HepG2 (cell line): Measurements from ENCODE around the gene ZNF213. TPM values are rescaled to one million over a fixed set of nuclear protein-coding genes. Genes with fewer than 3 reads are reported as not detected.

ENCODE experiments used
- CC2D1A ChIP-seq: sonication (generic); formaldehyde crosslinking; IDR thresholded peaks from 2 replicates; pipeline ENCODE4 v1.8.1; 2023; ENCODE audit warnings: mild to moderate bottlenecking, missing genetic modification reagents
- DMAP1 ChIP-seq: IDR thresholded peaks from 2 replicates; pipeline ENCODE4 v1.6.1; 2016
- GATAD1 ChIP-seq: IDR thresholded peaks from 2 replicates; pipeline ENCODE4 v1.6.1; 2016; ENCODE audit warnings: missing genetic modification reagents, missing compliant biosample characterization
- IRF2 ChIP-seq: IDR thresholded peaks from 2 replicates; pipeline ENCODE4 v1.6.1; 2018; ENCODE audit warnings: missing genetic modification reagents, missing compliant biosample characterization
- NFYC ChIP-seq: IDR thresholded peaks from 2 replicates; pipeline ENCODE4 v1.6.1; 2016; ENCODE audit warnings: missing genetic modification reagents, missing compliant biosample characterization
- SETDB1 ChIP-seq: sonication (generic); formaldehyde crosslinking; IDR thresholded peaks from 2 replicates; pipeline ENCODE4 v1.5.1; 2020; ENCODE audit warnings: missing genetic modification reagents, mild to moderate bottlenecking, borderline replicate concordance
- SSRP1 ChIP-seq: IDR thresholded peaks from 2 replicates; pipeline ENCODE4 v1.6.1; 2016; ENCODE audit warnings: control low read depth
- ZNF235 ChIP-seq: sonication (generic); formaldehyde crosslinking; IDR thresholded peaks from 2 replicates; pipeline ENCODE4 v1.8.1; 2023; ENCODE audit warnings: mild to moderate bottlenecking, missing genetic modification reagents, borderline replicate concordance
- ZSCAN22 ChIP-seq: sonication (generic); formaldehyde crosslinking; IDR thresholded peaks from 2 replicates; pipeline ENCODE4 v1.4.0; 2020; ENCODE audit warnings: mild to moderate bottlenecking, missing genetic modification reagents
- polyA plus RNA-seq, 8 experiments: library from polyadenylated mRNA; depleted of rRNA in 3 of 8; stranded (reverse) in 7 of 8; unstranded in 1 of 8; fragments of >200 nt; fragmentation: Illumina TruSeq in 4 of 8; extraction: Trizol in 4 of 8; gene quantifications; 2 replicates each; pipeline versions ENCODE4 v1.2.1 to v1.2.3, GENCODE V29; 2011 to 2016; ENCODE audit warnings: low read depth in 4 of 8, missing spikeins in 1 of 8, mixed read lengths in 1 of 8; ENCODE audit not compliant: insufficient read depth in 1 of 8
- total RNA-seq, 5 experiments: library from RNA; depleted of rRNA; stranded (reverse); fragments of >200 nt; fragmentation: Illumina TruSeq; extraction: Trizol; gene quantifications; 2 replicates each; pipeline ENCODE4 v1.2.3, GENCODE V29; 2016; ENCODE audit warnings: low read depth in 1 of 5
- TF ChIP-seq, protein P1 (sequence below): sonication (generic); formaldehyde crosslinking; IDR thresholded peaks from 2 replicates; pipeline ENCODE4 v1.4.0; 2020; ENCODE audit warnings: mild to moderate bottlenecking, low read depth, missing genetic modification reagents
- TF ChIP-seq, protein P2 (sequence below): sonication (generic); formaldehyde crosslinking; IDR thresholded peaks from 2 replicates; pipeline ENCODE4 v1.4.0; 2020; ENCODE audit warnings: missing genetic modification reagents
- TF ChIP-seq, protein P3 (sequence below), 2 experiments: fragments of 450-650 bp in 1 of 2; sonication (generic) in 1 of 2; formaldehyde crosslinking; IDR thresholded peaks; 2 replicates each; pipeline versions ENCODE4 v1.5.0 to v1.8.0; 2020 to 2022; ENCODE audit warnings: mild to moderate bottlenecking in 1 of 2, missing genetic modification reagents in 1 of 2
- TF ChIP-seq, protein P4 (sequence below): sonication (generic); formaldehyde crosslinking; IDR thresholded peaks from 2 replicates; pipeline ENCODE4 v1.5.1; 2020; ENCODE audit warnings: mild to moderate bottlenecking, missing genetic modification reagents, borderline replicate concordance
- TF ChIP-seq, protein P5 (sequence below): sonication (generic); formaldehyde crosslinking; IDR thresholded peaks from 2 replicates; pipeline ENCODE4 v1.4.0; 2020; ENCODE audit warnings: missing genetic modification reagents

The ZNF213 gene
- total and polyA plus RNA-seq, 2 of the 13 experiments (the other 11 are each of a cell fraction or from before 2014, with no cell fraction given): 0.59 to 0.97 TPM

DNA sequence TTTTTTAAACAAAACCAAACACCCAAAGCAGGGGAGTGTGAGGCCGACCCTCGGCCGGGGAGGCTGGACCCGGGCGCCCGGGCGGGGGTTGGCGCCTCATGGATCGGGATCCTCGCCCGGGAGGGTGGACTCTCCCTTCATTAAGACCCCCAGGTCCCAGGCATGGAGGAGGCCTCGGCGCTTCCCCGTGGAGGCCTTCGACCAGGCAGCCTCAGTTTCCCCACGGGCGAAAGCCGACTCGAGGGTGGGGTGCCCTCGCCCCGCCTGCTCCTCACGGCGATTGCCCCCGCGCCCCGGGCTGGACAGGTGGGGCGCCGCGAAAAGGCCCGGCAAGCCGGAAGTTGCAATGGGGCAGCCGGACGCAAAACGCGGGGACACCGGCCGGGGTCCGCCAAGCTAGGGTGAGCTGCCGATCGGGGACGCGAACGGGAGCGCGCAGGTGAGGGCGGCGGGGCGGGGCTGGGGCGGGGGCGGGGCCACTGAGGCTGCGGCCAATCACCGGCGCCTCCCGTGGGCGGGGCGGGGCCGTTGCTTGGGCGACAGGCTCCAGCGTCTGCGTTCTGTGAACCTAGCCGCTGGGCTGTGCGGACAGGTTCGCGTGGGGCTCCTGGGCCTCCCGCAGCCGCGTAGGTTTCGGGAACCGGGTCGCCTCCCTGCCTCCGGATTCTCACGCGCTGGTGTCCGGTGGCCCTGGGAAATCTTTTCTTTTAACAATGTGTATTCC is 28.5 kb upstream of the ZNF213 start (continued):
- TF ChIP-seq, protein P1, sequence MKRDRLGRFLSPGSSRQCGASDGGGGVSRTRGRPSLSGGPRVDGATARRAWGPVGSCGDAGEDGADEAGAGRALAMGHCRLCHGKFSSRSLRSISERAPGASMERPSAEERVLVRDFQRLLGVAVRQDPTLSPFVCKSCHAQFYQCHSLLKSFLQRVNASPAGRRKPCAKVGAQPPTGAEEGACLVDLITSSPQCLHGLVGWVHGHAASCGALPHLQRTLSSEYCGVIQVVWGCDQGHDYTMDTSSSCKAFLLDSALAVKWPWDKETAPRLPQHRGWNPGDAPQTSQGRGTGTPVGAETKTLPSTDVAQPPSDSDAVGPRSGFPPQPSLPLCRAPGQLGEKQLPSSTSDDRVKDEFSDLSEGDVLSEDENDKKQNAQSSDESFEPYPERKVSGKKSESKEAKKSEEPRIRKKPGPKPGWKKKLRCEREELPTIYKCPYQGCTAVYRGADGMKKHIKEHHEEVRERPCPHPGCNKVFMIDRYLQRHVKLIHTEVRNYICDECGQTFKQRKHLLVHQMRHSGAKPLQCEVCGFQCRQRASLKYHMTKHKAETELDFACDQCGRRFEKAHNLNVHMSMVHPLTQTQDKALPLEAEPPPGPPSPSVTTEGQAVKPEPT (CRISPR knock-in tag): no peak
- TF ChIP-seq, protein P2, sequence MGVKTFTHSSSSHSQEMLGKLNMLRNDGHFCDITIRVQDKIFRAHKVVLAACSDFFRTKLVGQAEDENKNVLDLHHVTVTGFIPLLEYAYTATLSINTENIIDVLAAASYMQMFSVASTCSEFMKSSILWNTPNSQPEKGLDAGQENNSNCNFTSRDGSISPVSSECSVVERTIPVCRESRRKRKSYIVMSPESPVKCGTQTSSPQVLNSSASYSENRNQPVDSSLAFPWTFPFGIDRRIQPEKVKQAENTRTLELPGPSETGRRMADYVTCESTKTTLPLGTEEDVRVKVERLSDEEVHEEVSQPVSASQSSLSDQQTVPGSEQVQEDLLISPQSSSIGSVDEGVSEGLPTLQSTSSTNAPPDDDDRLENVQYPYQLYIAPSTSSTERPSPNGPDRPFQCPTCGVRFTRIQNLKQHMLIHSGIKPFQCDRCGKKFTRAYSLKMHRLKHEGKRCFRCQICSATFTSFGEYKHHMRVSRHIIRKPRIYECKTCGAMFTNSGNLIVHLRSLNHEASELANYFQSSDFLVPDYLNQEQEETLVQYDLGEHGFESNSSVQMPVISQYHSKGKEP: no peak
- TF ChIP-seq, protein P3, sequence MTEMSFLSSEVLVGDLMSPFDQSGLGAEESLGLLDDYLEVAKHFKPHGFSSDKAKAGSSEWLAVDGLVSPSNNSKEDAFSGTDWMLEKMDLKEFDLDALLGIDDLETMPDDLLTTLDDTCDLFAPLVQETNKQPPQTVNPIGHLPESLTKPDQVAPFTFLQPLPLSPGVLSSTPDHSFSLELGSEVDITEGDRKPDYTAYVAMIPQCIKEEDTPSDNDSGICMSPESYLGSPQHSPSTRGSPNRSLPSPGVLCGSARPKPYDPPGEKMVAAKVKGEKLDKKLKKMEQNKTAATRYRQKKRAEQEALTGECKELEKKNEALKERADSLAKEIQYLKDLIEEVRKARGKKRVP (CRISPR knock-in tag; IDR thresholded peaks at IDR 0.05): peak in 1 of 2 experiments; percentile 75; a peak in 2 of 4 replicates
- peak; percentile 48 for TF ChIP-seq NFYC
- no peak for TF ChIP-seq CC2D1A (CRISPR knock-in tag)
- no peak for TF ChIP-seq SETDB1 (CRISPR knock-in tag)
- TF ChIP-seq, protein P4, sequence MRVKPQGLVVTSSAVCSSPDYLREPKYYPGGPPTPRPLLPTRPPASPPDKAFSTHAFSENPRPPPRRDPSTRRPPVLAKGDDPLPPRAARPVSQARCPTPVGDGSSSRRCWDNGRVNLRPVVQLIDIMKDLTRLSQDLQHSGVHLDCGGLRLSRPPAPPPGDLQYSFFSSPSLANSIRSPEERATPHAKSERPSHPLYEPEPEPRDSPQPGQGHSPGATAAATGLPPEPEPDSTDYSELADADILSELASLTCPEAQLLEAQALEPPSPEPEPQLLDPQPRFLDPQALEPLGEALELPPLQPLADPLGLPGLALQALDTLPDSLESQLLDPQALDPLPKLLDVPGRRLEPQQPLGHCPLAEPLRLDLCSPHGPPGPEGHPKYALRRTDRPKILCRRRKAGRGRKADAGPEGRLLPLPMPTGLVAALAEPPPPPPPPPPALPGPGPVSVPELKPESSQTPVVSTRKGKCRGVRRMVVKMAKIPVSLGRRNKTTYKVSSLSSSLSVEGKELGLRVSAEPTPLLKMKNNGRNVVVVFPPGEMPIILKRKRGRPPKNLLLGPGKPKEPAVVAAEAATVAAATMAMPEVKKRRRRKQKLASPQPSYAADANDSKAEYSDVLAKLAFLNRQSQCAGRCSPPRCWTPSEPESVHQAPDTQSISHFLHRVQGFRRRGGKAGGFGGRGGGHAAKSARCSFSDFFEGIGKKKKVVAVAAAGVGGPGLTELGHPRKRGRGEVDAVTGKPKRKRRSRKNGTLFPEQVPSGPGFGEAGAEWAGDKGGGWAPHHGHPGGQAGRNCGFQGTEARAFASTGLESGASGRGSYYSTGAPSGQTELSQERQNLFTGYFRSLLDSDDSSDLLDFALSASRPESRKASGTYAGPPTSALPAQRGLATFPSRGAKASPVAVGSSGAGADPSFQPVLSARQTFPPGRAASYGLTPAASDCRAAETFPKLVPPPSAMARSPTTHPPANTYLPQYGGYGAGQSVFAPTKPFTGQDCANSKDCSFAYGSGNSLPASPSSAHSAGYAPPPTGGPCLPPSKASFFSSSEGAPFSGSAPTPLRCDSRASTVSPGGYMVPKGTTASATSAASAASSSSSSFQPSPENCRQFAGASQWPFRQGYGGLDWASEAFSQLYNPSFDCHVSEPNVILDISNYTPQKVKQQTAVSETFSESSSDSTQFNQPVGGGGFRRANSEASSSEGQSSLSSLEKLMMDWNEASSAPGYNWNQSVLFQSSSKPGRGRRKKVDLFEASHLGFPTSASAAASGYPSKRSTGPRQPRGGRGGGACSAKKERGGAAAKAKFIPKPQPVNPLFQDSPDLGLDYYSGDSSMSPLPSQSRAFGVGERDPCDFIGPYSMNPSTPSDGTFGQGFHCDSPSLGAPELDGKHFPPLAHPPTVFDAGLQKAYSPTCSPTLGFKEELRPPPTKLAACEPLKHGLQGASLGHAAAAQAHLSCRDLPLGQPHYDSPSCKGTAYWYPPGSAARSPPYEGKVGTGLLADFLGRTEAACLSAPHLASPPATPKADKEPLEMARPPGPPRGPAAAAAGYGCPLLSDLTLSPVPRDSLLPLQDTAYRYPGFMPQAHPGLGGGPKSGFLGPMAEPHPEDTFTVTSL (CRISPR knock-in tag): no peak
- TF ChIP-seq GATAD1: peak; percentile 93
- TF ChIP-seq, protein P5, sequence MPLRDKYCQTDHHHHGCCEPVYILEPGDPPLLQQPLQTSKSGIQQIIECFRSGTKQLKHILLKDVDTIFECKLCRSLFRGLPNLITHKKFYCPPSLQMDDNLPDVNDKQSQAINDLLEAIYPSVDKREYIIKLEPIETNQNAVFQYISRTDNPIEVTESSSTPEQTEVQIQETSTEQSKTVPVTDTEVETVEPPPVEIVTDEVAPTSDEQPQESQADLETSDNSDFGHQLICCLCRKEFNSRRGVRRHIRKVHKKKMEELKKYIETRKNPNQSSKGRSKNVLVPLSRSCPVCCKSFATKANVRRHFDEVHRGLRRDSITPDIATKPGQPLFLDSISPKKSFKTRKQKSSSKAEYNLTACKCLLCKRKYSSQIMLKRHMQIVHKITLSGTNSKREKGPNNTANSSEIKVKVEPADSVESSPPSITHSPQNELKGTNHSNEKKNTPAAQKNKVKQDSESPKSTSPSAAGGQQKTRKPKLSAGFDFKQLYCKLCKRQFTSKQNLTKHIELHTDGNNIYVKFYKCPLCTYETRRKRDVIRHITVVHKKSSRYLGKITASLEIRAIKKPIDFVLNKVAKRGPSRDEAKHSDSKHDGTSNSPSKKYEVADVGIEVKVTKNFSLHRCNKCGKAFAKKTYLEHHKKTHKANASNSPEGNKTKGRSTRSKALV (CRISPR knock-in tag): no peak
- no peak for TF ChIP-seq SSRP1
- no peak for TF ChIP-seq ZNF235 (CRISPR knock-in tag)
- TF ChIP-seq DMAP1 (CRISPR knock-in tag): peak; percentile 68; the same call in 1 of the 2 replicates
- no peak for TF ChIP-seq ZSCAN22 (CRISPR knock-in tag)
- TF ChIP-seq IRF2: peak; percentile 78
